HS-27A (cell line): ENCODE data around the gene PPM1H.
A peak's percentile ranks its signal among the peaks of the same experiment; 100 is the strongest.

Experiments
- DNase-seq: peaks from one replicate; pipeline ENCODE4 v3.0.0-alpha.2; 2012; ENCODE audit warnings: low read depth, missing footprints

Gene PPM1H

DNA sequence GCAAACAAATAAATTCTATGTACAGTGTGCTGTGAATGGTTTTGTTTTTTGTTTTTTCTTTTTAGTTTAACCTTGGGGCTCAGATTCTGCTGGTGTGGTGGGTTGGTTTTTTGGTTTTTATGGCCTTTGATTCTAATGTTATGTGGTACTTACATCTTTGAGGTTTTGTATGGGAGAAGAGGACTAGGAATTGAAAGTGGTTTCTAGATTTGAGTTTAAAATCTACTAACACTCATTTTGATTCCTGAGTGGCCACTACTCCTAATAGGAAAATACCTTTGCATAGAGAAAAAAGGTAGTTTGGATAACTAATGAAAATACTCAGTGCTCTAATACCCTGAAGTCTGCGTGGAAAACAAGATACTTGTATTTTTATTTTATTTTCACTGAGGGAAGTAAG, 330.6 kb downstream of the PPM1H start:
- DNase-seq = no peak

DNA sequence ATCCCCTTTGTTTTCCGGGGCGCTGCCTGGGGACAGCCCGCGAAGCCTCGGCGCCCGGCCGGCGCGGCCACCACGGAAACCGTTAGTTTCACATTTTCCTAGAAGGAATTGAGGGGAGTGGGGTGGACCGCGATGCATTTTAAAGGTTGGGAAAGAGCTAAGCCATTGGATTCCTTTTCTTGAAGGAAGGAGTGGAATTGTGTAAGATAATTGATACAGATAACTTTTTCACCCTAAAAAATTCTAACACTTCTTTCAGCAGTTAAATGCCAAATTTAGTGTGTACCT, 331.2 kb downstream of the PPM1H start:
- no peak for DNase-seq

DNA sequence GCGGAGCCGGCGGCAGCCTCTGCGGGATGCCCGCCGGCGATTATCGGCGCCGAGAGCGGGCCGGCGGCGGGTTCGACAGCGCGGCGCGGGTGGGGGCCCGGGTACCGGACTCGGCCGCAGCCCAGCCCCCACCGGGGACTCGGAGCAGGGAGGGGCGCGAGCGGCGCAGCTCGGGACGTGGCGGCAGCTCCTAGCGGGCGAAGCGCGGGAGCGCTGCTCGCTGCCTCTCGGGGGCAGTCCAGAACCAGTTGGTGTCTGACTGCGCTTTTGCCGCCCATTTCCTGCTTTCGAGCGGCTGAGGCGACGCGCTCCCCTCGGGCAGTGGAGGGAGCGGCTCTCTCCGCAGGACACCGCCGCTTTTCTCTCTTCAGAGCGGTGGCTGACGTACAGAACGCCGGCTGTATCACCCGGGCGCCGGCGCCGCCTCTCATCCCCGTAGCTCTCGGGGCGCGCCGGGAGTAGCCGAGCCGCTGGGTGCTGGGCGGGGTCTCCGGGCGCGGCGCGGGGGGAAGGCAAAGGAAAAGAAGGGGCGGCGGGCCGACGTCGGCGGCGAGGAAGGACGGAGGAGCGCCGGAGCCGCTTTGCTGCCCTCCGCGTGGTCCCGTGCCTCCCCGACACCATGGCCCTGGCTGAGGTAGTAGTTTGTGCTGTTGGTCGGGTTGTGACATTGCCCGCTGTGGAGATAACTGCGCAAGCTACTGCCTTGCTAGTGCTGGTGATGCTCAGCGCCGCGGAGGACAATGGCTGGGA, 331.7 kb downstream of the PPM1H start:
- DNase-seq = peak; percentile 76

DNA sequence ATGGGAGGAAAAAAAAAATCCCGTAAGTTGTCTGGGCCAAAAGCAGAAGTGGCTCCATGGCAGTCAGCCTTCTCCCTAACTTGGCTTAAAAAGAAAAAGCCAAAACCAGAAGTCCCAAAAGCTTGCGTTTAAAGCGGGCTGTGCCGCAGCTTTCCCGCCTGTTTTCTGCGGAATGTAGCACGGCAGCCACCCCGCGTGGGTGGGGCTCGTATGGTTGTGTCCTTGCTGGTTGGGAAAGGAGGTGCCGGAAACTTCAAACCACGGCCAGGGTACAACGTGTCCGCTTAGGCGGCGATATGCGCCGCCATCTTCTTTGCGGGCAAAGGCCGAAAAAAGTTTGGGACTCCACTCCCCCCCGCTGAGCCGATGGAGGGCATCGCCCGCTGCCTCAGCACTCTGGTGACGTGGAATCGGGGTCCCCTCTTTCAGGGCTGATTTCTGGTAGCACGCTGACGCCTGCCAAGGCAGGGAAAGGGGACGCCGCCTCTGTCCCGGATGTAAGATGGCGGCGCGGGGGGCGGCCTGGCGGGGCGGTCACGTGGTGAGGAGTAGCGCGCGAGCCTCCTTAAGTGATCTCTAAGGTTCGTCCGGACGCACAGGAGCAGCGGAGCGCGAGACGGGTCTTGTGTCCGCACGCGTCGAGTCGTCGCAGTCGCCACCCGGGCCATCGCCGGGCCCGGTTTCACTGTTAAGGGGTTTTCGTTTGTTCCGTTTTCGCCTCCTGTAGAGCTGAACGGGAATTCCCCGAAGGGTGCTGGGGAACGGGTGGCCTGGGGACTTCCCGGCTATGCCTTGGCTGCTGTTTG, 332.5 kb downstream of the PPM1H start:
- peak; percentile 91 for DNase-seq

DNA sequence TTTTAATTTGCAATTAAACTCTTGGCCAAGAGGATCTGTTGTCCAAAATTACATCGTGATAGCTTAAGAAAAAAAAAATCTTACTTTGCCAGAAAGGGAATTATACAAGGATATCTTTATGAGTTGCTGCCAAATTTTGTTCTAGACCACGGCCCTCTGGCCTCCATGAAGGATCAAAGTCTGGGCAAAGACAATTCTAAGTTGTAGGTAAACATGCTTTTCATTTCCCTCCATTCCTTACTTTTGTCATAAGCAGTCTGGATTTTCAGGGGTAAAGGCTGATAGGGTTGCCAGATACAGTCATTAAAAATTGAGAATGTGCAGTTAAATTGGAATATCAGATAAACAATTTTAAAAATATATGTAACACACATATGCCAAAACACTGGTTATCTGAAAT, 333.2 kb downstream of the PPM1H start:
- DNase-seq = no peak

DNA sequence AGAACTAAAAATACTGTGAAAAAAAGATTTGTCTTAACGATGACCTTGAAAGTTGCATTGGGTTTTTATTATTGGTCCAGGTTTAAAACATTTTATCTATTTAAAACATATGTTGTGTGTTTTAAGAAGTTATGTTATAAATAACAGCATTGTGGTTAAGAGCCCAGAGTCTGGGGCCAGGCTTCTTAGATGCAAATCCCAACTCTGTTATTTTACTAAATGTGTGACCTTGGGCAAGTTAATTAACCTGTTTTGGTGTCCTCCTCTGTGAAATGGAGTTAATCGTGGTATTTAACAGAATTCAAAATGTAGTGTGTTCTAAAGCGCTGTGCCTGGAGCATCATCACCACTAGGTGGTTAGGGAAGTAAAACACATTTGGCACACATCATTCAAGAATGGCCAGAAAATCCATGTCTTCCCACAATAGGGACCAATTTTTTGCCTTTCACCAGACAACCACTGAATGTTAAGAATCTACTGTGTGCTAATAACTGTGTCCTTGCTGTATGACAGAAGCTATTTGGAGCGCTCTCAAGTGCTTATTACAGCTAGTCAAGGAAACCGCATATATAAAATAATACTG, 335.0 kb downstream of the PPM1H start:
- no peak for DNase-seq

DNA sequence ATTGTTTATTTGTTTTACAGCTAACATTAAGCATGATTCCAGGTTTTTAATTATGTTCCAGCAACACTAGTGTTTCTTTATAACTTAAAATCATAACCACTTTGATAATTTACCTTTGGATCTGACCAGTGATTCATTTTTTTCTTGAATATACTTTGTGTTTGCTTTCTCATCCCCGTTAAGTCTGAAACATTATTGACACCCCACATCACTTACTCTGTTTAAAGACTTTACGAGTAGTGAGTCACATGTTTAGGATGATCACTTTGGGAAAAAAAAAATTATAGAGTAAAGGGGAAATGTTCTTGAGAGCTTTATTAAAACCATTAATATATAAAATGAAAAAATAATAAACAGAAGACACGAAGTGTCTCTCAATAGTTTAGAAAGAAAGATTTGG, 336.1 kb downstream of the PPM1H start:
- no peak for DNase-seq

DNA sequence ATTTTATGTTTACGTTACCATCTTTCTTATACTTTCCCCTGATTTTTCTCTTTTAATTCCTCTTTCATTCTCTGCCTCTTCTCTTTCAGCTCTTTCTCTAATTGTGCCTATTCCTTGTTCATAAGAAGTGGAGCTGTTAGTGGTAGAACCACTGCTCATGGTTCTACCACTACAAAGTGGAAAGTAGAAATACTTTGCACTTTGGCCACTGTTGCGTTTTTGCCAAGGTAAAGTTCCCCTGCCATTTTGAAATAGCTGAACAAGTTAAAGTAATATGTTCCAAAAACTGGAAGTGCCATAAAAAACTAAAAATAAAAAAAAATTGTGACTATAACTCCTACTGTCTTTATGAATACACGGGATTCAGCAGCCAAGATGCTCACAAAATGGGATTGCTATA, 337.7 kb downstream of the PPM1H start:
- no peak for DNase-seq
